Cerebellar nuclear complex (tissue), 1 donor: Measurements from ENCODE around the gene ARID5B.

Experiments used
- DNase-seq, 2 experiments: peaks; one replicate each; lab custom pipeline; 2025; lab: John Stamatoyannopoulos, UW

Gene ARID5B

GRCh38 chr10:62036186-62037081 is 134.9 kb downstream of the ARID5B start:
- DNase-seq = no peak

GRCh38 chr10:62037166-62037831 is 135.8 kb downstream of the ARID5B start:
- no peak for DNase-seq

GRCh38 chr10:62037890-62038608 is 136.6 kb downstream of the ARID5B start:
- DNase-seq = no peak

GRCh38 chr10:62038609-62039190 is 137.2 kb downstream of the ARID5B start:
- peak in 1 of 2 experiments; percentile 2 for DNase-seq

- no peak for DNase-seq
Measured at GRCh38 chr10:62039954-62040353, 138.5 kb downstream of the ARID5B start.

GRCh38 chr10:62040881-62041280 is 139.4 kb downstream of the ARID5B start:
- DNase-seq = no peak

GRCh38 chr10:62043421-62044021 is 142.0 kb downstream of the ARID5B start:
- DNase-seq = no peak

- no peak for DNase-seq
Measured at GRCh38 chr10:62044566-62044965, 143.1 kb downstream of the ARID5B start.

- no peak for DNase-seq
Measured at GRCh38 chr10:62045765-62046521, 144.4 kb downstream of the ARID5B start.

- no peak for DNase-seq
Measured at GRCh38 chr10:62046522-62047227, 145.2 kb downstream of the ARID5B start.

- DNase-seq = no peak
Measured at GRCh38 chr10:62047228-62047892, 145.9 kb downstream of the ARID5B start.

- DNase-seq = no peak
Measured at GRCh38 chr10:62047960-62048383, 146.5 kb downstream of the ARID5B start.

- no peak for DNase-seq
Measured at GRCh38 chr10:62048470-62048869, 147.0 kb downstream of the ARID5B start.

- no peak for DNase-seq
Measured at GRCh38 chr10:62048919-62049623, 147.6 kb downstream of the ARID5B start.

GRCh38 chr10:62049624-62050345 is 148.3 kb downstream of the ARID5B start:
- DNase-seq = no peak

- no peak for DNase-seq
Measured at GRCh38 chr10:62050346-62050892, 148.9 kb downstream of the ARID5B start.

- DNase-seq = no peak
Measured at GRCh38 chr10:62050893-62051433, 149.5 kb downstream of the ARID5B start.

GRCh38 chr10:62052276-62052675 is 150.8 kb downstream of the ARID5B start:
- no peak for DNase-seq
